ENCODE data around the gene FRMD4A. TPM values are rescaled to one million over a fixed set of nuclear protein-coding genes. Genes with fewer than 3 reads are reported as not detected.

The FRMD4A gene
- total RNA-seq, result 10 to 100 TPM; 14.4 to 27.8 (median 21.7) TPM
- 10 to 100 TPM in 1 of 3 donors, 1 to 10 TPM in 2; 3.0 to 13.2 (median 3.9) TPM for polyA plus RNA-seq

DNA sequence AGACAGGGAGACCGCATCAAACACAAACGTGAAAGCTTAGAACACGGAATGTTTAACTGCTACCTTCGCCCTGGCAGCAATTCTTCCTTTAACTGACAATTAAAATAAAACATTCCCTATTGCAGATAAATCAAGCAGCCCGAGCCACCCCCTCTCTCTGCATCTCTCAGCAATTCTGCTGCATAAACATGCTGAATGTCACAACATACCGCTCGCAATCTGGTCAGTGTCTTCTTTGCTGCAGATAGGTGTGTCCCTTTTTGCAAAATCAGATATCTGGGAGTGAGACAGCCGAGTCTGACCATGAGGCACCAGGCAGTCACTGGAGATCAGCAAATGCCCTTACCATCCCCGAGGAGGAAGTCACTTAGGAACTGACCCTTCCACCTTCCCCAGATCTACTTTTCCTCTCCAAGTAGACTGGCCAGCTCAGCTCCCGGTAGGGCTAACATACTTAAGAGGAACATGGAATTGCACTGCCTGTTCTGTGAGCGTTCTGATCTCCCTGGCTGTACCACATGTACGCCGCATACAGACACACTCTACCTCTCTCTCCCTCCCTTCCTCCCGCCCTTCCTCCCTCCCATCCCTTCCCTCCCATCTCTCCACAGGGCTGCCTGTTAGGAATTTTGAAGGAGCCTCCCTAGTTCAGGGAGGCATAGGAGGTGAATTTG lies at the start of gene FRMD4A:
Gene FRMD4A, minus strand, starts transcription at position 537 of the 674 bp plus-strand sequence.
- H3K4me3 ChIP-seq, result peak within 1 kb of the TSS in 3 of 4 donors; percentile 5 to 19 (median 14)

DNA sequence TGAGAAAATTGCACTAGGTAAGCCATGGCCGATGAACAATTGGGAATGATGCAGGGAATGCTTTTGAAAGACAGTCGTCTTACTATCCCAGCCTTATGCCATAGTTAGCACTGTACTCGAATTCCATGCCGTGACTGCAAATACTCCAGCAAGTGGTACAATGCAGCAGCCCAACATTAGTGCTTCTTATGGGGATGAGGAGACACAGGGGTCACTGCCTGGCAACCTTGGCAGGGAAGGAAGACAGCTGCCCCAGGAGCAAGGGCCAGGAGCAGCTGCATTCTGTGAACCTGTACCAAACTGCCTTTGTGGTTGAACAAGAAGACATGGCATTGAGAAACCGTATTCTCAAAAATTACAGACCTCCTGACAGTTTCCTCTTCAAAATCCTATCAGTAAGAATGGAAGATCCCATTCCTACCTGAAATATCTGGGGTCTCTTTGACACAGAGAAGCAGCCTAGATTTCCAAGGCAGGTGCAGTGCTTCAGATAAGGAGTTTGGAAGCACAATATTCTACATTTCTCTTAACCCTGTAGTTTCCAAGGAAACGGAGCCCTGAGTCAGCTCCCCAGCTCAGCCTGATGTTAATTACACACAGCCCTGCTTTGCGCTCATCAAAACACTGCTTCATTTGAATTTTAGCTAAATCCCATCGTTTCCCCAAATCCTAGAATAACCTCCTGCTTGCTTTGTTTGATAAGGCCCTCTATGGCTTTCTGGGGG lies 49.0 kb upstream of the FRMD4A start:
- Histone ChIP-seq H3K27me3 (no peaks in the 10 kb centered on the region), H3K36me3 (no peaks in the 10 kb centered on the region), H3K4me1 (no peaks in the 10 kb centered on the region), H3K27ac (no peak overlapping the region), H3K4me3 (no peak overlapping the region), H3K9me3 (no peaks in the 10 kb centered on the region)
- no peak for DNase-seq
- intact Hi-C loops (cut with DNase I), result no loop called here
- 88 to 90% methylated on average over 8 of the region's 8 CpGs for WGBS, 2 donors
- TF ChIP-seq, protein P1, sequence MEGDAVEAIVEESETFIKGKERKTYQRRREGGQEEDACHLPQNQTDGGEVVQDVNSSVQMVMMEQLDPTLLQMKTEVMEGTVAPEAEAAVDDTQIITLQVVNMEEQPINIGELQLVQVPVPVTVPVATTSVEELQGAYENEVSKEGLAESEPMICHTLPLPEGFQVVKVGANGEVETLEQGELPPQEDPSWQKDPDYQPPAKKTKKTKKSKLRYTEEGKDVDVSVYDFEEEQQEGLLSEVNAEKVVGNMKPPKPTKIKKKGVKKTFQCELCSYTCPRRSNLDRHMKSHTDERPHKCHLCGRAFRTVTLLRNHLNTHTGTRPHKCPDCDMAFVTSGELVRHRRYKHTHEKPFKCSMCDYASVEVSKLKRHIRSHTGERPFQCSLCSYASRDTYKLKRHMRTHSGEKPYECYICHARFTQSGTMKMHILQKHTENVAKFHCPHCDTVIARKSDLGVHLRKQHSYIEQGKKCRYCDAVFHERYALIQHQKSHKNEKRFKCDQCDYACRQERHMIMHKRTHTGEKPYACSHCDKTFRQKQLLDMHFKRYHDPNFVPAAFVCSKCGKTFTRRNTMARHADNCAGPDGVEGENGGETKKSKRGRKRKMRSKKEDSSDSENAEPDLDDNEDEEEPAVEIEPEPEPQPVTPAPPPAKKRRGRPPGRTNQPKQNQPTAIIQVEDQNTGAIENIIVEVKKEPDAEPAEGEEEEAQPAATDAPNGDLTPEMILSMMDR (IDR thresholded peaks at IDR 0.05), result no peak
- TF ChIP-seq EP300 (IDR thresholded peaks at IDR 0.05) (no peak), POLR2AphosphoS5 (IDR thresholded peaks at IDR 0.05) (no peak), POLR2A (IDR thresholded peaks at IDR 0.05) (no peak)

More for the DNA sequence above, at the start of gene FRMD4A:
- Histone ChIP-seq H3K4me1 (peaks cover 0 to 44% (median 33%) of the 10 kb centered on the region in 4 donors), H3K27me3 (no peaks in the 10 kb centered on the region), H3K27ac (peak within 1 kb of the TSS in 2 of 4 donors; percentile 30 to 60), H3K36me3 (no peaks in the 10 kb centered on the region), H3K9me3 (no peaks in the 10 kb centered on the region)
- intact Hi-C loops (cut with DNase I), result no loop called here
- no peak for DNase-seq
- WGBS, 2 donors, result 35 to 48% methylated on average over 14 of the region's 14 CpGs
- TF ChIP-seq POLR2AphosphoS5 (IDR thresholded peaks at IDR 0.05) (peak in 2 of 4 donors; percentile 57 to 64), EP300 (IDR thresholded peaks at IDR 0.05) (no peak), POLR2A (IDR thresholded peaks at IDR 0.05) (no peak)
- TF ChIP-seq, protein P1 (IDR thresholded peaks at IDR 0.05), result no peak

DNA sequence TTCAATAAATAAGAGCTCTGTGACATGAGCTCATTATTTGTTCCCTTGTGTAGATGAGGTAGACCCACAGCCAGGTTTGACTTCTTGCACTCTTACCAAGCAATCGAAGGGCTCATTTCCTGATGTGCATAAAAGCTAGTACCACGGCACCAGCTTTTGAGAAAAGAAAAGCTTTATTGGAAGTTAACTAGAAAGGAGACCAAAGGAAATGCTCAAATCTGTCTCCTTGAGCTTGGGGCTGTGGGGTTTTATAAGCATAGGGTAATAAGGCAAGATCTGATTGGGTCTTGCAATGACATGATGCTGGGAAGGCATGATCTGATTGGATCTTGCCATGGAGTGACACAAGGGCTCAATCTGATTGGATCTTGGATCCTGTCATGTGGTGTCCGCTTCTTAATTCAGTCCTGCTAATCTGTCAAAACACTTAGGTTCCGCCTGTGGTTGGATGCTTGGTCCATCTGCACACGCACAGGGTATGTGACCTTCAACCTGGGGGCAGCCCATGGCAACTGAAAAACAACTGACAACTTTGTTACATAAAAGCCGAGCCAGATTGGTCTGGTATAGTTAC lies 47.8 kb upstream of the FRMD4A start:
- no peak overlapping the region for H3K27ac ChIP-seq
- intact Hi-C loops (cut with DNase I), result no loop called here
- no peak for DNase-seq
- H3K4me3 ChIP-seq, result no peak overlapping the region
- no peaks in the 10 kb centered on the region for H3K27me3 ChIP-seq
- 91 to 93% methylated on average over 6 of the region's 6 CpGs for WGBS, 2 donors
- no peaks in the 10 kb centered on the region for H3K9me3 ChIP-seq
- H3K36me3 ChIP-seq, result no peaks in the 10 kb centered on the region
- no peaks in the 10 kb centered on the region for H3K4me1 ChIP-seq
- TF ChIP-seq POLR2AphosphoS5 (IDR thresholded peaks at IDR 0.05), result no peak
- TF ChIP-seq EP300 (IDR thresholded peaks at IDR 0.05), result no peak

DNA sequence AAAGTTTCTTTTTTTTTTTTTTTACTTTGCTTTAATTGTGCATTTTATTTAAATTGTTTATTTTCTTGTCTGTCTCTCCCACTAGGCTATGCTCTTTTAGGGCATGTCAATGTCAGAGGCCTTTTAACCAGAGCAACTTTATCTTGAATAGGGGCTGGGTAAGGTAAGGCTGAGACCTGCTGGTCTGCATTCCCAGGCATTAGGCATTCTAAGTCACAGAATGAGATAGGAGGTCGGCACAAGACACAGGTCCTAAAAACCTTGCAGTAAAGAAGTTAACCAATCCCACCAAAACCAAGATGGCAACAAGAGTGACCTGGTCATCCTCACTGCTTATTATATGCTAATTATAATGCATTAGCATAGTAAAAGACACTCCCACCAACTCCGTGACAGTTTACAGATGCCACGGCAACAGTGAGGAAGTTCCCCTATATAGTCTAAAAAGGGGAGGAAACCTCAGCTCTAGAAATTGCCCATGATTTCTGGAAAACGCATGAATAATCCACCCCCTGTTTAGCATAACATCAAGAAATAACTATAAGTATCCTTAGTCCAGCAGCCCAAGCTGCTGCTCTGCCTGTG lies 47.0 kb upstream of the FRMD4A start:
- intact Hi-C loops (cut with DNase I), result no loop called here
- no peak for TF ChIP-seq POLR2AphosphoS5 (IDR thresholded peaks at IDR 0.05)
- TF ChIP-seq POLR2A (IDR thresholded peaks at IDR 0.05), result no peak
- TF ChIP-seq EP300 (IDR thresholded peaks at IDR 0.05), result no peak
- TF ChIP-seq, protein P1 (IDR thresholded peaks at IDR 0.05), result no peak
- no peak for DNase-seq
- H3K4me1 ChIP-seq, result no peaks in the 10 kb centered on the region
- H3K36me3 ChIP-seq, result no peaks in the 10 kb centered on the region
- no peak overlapping the region for H3K4me3 ChIP-seq
- H3K9me3 ChIP-seq, result no peaks in the 10 kb centered on the region
- H3K27ac ChIP-seq, result no peak overlapping the region
- WGBS, 2 donors, result 85 to 88% methylated on average over 4 of the region's 4 CpGs
- no peaks in the 10 kb centered on the region for H3K27me3 ChIP-seq
